ENCODE data around the gene HECTD1. TPM values are rescaled to one million over a fixed set of nuclear protein-coding genes. Genes with fewer than 3 reads are reported as not detected.

The HECTD1 gene
- total and polyA plus RNA-seq, 9 of the 15 experiments (the other 6 are each of a cell fraction or from before 2014, with no cell fraction given) = 27.9 to 111 (median 78.1) TPM

DNA sequence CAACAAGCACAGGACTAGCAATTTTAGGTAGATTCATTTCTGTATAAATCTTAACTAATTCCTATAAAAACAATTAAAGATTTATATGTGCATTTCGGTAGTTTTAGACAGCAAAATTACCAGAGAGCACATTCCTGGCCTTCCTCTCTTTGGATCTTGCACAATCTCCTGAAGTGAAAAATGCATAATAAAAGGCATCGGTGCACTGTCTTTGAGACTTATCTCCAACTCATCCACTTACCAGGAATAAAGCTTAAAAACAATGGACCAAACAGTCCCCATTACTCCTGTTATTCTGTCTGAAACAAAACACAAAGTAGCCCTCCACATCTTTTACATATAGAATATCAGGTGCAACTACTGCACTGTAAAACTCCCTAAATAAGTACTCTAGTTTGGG is 69.3 kb downstream of the HECTD1 start:
- H2AFZ ChIP-seq (ENCODE audit: low read depth, low read length) = no peak overlapping the region
- POLR2A ChIA-PET = no interaction called here
- H3K27ac ChIP-seq (ENCODE audit: extremely low read depth, low read depth, low read length) = no peak overlapping the region
- 100% methylated on average over 2 of the region's 2 CpGs for WGBS (ENCODE audit: insufficient coverage, low coverage, missing lambda C conversion rate)
- in situ Hi-C loops (cut with MboI) (no loop called here), intact Hi-C loops (cut with micrococcal nuclease) (no loop called here)
- no peak overlapping the region for H3K4me2 ChIP-seq (ENCODE audit: insufficient read depth, low read length)
- BruUV-seq (replicated peaks) = no TSS peak
- FAIRE-seq = no peak
- H4K20me1 ChIP-seq (replicated peaks; ENCODE audit: control insufficient read depth, insufficient read depth, low read length) = no peaks in the 10 kb centered on the region
- CTCF ChIA-PET (ENCODE audit: low intra/inter-chr PET ratio) = no interaction called here
- no peak for DNase-seq (ENCODE audit: extremely low read depth in 1 of 4, low spot score in 3 of 4)
- no peaks in the 10 kb centered on the region for H3K4me1 ChIP-seq (replicated peaks in 1 of 2; ENCODE audit: control insufficient read depth in 2 of 2, insufficient read depth in 2 of 2, low read length in 2 of 2)
- no peaks in the 10 kb centered on the region for H3K27me3 ChIP-seq (ENCODE audit: control insufficient read depth in 2 of 2, insufficient read depth in 2 of 2, low read length in 2 of 2)
- ATAC-seq = no peak
- no peak overlapping the region for H3K4me3 ChIP-seq
- H3K36me3 ChIP-seq (ENCODE audit: control insufficient read depth, insufficient read depth, low read length) = peaks cover 79% of the 10 kb centered on the region
- TF ChIP-seq, protein P1, sequence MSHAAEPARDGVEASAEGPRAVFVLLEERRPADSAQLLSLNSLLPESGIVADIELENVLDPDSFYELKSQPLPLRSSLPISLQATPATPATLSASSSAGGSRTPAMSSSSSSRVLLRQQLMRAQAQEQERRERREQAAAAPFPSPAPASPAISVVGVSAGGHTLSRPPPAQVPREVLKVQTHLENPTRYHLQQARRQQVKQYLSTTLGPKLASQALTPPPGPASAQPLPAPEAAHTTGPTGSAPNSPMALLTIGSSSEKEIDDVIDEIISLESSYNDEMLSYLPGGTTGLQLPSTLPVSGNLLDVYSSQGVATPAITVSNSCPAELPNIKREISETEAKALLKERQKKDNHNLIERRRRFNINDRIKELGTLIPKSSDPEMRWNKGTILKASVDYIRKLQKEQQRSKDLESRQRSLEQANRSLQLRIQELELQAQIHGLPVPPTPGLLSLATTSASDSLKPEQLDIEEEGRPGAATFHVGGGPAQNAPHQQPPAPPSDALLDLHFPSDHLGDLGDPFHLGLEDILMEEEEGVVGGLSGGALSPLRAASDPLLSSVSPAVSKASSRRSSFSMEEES (CRISPR knock-in tag; IDR thresholded peaks at IDR 0.05) = no peak
- TF ChIP-seq SIN3B (IDR thresholded peaks at IDR 0.05; ENCODE audit: low read depth) (no peak), MBD2 (IDR thresholded peaks at IDR 0.05; ENCODE audit: borderline replicate concordance, low read depth) (no peak), ZNF165 (CRISPR knock-in tag; IDR thresholded peaks at IDR 0.05; ENCODE audit: borderline replicate concordance) (no peak), NUFIP1 (IDR thresholded peaks at IDR 0.05; ENCODE audit: partially characterized antibody) (no peak), ARID1B (IDR thresholded peaks at IDR 0.05) (no peak), MED1 (CRISPR knock-in tag; IDR thresholded peaks at IDR 0.05; ENCODE audit: borderline replicate concordance) (no peak), RB1 (IDR thresholded peaks at IDR 0.05; ENCODE audit: low read depth) (no peak), ZNF436 (CRISPR knock-in tag; IDR thresholded peaks at IDR 0.05) (no peak)
- TF ChIP-seq, protein P2, sequence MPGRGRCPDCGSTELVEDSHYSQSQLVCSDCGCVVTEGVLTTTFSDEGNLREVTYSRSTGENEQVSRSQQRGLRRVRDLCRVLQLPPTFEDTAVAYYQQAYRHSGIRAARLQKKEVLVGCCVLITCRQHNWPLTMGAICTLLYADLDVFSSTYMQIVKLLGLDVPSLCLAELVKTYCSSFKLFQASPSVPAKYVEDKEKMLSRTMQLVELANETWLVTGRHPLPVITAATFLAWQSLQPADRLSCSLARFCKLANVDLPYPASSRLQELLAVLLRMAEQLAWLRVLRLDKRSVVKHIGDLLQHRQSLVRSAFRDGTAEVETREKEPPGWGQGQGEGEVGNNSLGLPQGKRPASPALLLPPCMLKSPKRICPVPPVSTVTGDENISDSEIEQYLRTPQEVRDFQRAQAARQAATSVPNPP (IDR thresholded peaks at IDR 0.05; ENCODE audit: borderline replicate concordance, insufficient read depth, insufficient read length) = no peak
- TF ChIP-seq, protein P3, sequence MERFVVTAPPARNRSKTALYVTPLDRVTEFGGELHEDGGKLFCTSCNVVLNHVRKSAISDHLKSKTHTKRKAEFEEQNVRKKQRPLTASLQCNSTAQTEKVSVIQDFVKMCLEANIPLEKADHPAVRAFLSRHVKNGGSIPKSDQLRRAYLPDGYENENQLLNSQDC (CRISPR knock-in tag; IDR thresholded peaks at IDR 0.05) = no peak
- H3K9me3 ChIP-seq (replicated peaks; ENCODE audit: control insufficient read depth, insufficient read depth, low read depth, low read length) = no peaks in the 10 kb centered on the region
- H3K9ac ChIP-seq (ENCODE audit: insufficient read depth in 1 of 2, low read depth in 2 of 2, low read length in 2 of 2) = no peak overlapping the region
- H3K9me1 ChIP-seq (ENCODE audit: control insufficient read depth, insufficient read depth, low read length) = no peaks in the 10 kb centered on the region
- no peaks in the 10 kb centered on the region for H3K79me2 ChIP-seq (ENCODE audit: control insufficient read depth, insufficient read depth, low read length)

Data from K562 (cell line).